G401 (cell line): ENCODE measurements around the gene KCNK18. TPM values are rescaled to one million over a fixed set of nuclear protein-coding genes. Genes with fewer than 3 reads are reported as not detected.

ENCODE experiments used
- DNase-seq: peaks from one replicate; pipeline ENCODE4 v3.0.0-alpha.2; 2015; ENCODE audit warnings: low spot score
- in situ Hi-C: cut with HindIII; loops from 2 replicates; pipeline ENCODE4 v1.10.0; 2016; ENCODE audit warnings: low sequenced_read_pairs, mixed read lengths
- total RNA-seq: library from RNA; depleted of rRNA; stranded (reverse); fragments of >200 nt; shearing (Covaris generic); gene quantifications from 2 replicates; pipeline ENCODE4 v1.2.3, GENCODE V29; 2014

Gene KCNK18
- total RNA-seq, 1 experiment from 2014 or later = not detected

DNA sequence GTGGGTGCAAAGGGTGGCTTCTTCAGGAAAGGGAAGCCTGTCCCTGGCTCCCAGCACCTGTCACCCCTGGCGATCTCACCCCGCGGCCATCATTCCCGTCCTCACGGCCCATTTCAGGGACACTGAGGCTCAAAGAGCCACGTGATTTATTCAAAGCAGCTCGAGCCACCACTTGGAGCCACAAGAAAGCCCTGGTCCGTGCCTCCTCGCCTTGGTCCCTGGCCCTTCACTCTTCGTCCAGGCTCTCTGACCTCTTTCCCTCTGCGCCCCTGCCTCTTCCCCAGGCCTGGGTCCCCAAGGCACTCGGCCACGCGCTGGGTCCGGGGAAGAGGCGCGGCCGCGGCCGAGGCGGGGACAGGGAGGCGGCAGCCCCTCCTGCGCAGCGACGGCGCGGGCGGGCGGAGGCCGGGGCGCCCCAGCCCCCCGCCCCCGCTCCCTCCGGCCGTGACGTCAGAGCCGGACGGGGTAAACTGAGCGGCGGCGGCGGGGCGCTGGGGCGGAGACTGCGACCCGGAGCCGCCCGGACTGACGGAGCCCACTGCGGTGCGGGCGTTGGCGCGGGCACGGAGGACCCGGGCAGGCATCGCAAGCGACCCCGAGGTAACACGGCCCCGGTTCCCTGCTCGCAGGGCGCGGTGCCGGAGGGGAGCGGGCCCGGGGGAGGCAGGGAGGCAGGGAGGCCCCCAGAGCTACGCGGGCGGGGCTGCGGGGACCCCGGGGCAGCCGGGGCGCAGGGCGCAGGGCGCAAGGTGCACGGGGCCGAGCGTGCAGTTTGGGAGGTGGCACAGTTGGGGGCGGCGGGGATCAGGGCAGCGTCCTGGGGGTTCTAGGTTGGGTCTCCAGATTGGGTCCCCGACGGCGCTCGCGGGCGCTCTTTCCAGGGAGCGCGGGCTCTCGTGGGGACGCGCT lies 43.6 kb downstream of the KCNK18 start, which contains the start of gene SLC18A2:
Gene SLC18A2, plus strand, starts transcription at position 494 of the 909 bp plus-strand sequence. CDS start 580 bp downstream, outside the sequence.
- in situ Hi-C loops = no loop called here
- no peak for DNase-seq

DNA sequence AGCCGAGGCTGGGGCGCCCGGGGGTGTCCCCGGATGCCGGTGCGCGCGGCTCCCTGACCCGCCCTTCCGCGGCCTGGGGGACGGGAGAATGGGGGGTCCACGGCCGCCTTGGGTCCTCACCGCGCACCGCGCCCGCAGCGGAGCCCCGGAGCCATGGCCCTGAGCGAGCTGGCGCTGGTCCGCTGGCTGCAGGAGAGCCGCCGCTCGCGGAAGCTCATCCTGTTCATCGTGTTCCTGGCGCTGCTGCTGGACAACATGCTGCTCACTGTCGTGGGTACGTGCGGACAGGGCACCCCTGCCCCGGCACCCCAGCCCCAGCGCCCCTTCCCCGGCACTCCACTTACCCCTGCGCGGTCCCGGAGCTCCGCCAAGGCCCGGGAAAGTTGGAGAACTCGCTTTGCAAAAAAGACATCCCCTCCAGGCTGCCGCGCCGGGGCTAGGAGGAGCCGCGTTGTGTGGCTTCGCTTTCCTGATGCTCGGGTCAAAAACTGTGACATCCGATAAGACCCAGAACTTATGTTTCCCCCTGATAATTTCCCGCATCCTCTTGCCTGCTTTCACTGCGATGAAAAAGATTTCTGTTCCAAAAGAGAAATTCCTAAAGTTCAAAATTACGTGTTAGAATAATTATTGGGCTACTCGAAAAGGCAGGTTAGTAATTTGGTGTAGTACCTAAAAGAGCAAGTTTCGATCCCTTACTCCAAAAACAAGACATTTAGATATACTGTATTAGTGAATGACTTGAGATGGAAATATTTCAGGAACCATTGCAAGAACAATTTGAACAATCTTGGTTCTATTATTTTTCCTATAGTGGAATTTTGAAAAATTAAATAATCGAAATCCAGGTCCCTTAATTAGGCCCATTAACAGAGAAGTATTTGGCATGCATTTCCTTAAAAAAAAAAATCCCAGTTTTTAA lies 44.5 kb downstream of the KCNK18 start:
- in situ Hi-C loops = no loop called here
- no peak for DNase-seq

DNA sequence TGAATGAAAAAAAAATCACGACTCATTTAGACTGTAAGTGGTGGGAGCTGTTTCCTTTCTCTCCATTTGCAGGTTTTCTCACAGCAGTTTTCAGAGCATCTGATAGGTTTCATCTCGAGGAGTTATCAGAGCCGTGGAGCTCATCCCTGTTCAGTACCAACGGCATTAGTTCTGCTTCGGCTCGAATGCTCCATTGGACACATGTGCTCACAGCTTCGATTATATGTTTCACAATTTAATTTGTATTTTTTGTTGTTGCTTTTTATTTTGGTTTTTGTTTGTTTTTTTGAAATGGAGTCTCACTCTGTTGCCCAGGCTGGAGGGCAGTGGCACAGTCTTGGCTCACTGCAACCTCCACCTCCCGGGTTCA lies 45.2 kb downstream of the KCNK18 start:
- in situ Hi-C loops = no loop called here

DNA sequence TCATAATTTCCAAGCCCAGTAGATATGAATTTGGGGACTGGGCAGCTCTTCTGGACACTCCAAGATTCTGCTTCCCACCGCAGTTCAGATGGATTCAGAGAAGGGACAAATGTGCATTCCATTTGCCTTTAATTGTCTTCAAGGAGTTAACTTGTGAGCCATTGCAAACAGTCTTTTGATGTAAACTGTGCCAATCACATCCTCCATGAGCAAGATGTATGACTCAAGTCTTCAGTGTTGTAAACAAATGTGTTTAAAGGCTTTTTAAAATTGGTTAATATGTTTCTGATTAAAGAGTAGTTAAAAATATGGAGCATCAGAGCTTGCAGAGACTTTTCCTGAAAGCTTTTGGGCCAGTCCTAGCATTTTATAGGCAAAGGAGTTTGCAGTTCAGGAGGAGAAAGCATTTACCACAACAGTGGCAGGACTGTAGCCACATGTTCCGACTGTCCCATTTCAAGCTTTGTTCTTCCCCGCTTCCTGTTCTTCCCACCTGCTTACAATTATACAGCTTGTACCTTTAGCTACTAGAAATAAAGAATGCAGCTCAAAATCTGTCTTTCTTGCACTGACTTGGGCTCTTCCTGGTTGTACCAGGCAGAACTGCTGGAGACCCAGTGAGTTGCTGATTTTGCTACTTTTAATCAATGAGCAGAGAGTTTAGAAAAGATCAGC lies 49.8 kb downstream of the KCNK18 start:
- in situ Hi-C loops = no loop called here
- no peak for DNase-seq

More for the DNA sequence above, 45.2 kb downstream of the KCNK18 start:
- DNase-seq = no peak

DNA sequence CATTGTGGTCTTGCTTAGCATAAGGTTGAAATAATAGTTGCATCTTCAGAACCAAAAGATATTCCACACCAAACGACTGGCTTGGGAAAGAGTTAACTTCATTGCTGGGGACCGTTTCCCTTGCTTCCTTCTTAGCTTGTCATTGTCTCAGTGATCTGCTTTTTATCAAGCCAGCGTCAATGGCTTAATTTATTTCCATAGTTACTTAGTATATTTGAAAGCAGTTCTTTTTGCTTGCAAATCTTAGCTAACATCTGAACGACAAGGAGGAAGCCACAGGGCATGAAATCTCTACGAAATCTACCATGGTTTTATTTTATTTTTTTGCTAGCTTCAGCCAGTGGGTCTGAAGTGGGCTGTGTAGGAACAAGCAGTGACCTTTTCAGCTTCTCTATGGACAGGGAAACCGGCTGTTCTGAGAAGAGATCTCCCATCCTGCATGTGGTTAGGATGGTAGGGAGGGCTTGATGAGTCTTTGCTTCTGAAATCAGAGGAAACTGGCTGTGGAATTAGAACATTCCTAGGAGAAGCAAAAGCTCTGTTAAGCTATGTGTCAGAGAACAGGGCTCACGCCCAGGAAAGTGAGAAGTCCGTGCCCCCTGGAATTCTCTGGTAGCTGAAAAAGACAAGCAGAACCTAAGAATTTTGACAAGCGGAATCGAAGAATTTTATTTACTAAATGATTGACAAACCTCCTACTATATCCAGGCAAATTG lies 51.6 kb downstream of the KCNK18 start:
- DNase-seq = no peak

DNA sequence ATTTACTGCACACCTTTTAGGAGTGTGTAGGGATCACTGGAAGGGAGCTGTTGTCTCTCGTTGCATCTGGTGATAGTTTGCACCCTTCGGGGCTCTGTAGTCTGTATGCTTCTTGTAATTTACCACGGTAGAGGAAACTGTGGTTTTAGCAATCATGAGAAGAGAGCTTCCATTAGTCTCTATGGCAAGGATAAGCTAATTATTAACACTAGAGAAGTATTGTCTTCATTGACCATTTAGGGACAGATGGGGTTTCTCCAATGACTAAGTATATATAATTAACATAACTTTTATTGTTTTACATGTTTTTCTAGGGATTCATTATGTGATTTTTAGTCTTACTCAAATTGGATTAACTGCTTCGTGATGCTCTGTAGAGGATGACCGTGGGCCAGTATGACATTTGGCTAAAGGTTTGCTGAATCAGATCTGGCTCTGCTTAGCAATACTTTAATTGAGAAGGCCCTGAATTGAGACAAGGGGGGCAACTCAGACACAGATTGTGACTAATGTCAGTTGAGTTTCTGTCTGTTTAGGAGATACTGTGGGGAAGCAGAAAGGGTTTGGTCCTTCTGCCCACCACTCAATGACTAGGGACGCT lies 52.3 kb downstream of the KCNK18 start:
- DNase-seq = no peak
- in situ Hi-C loops = no loop called here

More for the DNA sequence above, 51.6 kb downstream of the KCNK18 start:
- in situ Hi-C loops = no loop called here

DNA sequence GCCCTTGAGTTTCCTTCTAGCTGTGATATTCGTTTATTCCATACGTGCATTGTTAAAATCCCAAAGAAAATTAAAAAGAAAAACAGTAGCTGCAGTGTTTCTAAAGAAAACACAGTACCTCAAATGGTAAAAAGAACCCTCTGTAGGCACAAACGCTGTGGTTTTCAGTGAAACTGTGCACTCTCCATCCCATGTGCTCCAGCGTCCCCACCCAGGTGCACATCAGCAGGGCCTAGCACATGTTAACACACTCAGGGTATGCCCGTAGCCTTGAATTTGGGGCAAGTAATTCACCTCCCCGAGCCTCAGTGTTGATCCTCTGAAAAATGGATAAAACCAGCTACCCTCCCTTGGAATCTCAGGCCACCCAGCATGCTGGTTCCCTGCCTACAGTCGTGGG lies 53.1 kb downstream of the KCNK18 start:
- in situ Hi-C loops = no loop called here
- no peak for DNase-seq

DNA sequence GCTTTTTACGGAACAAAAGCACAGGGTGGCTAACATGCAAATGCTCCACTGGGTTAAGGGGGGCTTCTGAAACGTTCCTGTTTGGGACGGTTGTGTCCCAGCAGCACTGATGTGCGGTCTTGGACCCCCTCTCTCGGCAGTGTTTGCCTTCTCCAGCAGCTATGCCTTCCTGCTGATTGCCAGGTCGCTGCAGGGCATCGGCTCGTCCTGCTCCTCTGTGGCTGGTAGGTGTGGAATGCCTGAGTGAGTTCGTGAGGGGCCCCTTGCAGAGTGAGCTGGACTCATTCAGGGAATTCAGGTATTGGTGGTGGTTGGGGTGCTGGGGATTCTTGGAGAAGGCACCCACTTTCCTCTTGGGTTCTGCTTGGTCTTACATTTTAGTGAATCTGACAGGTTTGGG lies 56.6 kb downstream of the KCNK18 start:
- in situ Hi-C loops = no loop called here
- DNase-seq = no peak

DNA sequence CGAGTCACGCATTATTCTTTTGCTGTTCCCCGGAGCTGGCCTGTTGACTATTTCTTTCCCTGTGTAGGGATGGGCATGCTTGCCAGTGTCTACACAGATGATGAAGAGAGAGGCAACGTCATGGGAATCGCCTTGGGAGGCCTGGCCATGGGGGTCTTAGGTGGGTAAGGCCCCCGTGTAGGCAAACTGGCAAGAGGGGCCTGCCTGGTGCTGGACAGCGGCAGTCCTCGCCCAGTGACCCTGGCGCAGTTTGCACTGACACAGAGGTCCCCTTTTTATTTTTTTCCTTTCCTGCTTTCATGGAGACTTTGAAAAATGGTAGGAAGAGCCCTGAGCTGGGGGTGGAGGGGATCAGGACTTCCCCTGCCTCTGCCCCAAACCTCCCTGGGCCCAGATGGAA lies 57.0 kb downstream of the KCNK18 start:
- in situ Hi-C loops = no loop called here
- DNase-seq = no peak

DNA sequence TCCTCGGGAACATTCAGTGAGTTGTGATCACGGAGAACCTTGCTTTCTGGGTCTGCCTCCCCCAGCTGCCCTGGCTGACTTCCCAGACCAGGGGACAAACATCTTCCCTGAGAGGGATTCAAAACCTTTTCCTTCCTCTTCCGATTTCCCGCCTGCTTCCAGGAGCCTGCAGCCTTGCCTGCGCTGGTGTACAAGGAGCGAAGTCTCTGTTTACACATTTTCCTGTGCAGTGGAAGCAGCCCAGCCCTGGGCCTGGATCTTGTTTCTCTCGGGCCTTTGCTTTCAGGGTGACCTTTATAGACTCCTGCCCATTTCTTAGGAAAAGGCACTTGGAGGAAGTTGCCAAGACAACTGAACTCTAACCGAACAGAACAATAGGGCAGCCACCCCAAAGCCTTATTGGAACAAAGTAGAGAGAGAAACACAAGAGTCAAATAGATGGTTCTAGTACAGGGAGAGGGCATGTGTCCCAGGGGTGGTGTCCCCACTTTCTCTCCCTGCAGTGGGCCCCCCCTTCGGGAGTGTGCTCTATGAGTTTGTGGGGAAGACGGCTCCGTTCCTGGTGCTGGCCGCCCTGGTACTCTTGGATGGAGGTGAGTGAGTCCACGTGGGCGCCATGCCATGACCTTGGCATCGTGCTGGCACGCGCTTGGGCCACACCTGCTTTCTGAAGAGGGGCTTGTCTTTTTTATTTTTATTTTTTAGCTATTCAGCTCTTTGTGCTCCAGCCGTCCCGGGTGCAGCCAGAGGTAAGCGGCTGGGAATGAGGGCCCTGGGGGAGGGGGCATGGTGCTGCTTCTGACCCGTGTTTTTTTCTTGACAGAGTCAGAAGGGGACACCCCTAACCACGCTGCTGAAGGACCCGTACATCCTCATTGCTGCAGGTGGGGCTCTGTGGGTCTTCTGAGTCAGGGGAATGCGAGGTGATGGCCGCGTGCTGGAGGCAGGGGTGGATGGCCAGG lies 57.8 kb downstream of the KCNK18 start:
- no peak for DNase-seq
- in situ Hi-C loops = no loop called here

DNA sequence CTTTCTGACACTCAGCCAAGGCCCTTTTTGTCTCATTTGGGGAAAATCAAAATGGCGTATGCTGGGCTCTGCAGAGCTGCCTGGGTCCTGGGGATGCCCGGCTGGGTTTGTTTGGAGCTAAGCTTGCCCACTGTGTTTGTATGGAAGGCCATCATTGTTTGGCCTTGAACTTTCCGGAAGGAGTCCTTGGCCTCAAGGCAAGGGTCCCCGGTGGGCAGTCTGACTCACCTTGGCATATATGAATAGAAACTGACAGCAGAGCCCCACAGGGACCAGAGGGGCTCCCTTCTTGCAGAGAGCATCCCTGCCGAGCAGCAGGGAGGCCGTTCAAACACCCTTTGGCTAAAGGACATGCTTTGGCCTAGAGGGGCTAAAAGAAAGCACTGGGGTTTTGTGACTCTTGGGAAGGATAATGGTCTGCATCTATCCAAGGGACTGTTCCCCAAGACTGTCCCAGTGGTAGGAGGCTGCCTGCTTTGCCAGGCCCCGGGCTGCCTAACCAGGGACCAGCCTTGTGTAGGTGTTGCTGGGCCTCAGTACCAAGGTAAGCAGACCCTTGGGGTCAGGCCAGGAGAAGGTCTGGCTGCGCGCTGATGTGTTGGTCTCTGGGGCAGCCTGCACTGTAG lies 58.7 kb downstream of the KCNK18 start:
- in situ Hi-C loops = no loop called here
- no peak for DNase-seq

DNA sequence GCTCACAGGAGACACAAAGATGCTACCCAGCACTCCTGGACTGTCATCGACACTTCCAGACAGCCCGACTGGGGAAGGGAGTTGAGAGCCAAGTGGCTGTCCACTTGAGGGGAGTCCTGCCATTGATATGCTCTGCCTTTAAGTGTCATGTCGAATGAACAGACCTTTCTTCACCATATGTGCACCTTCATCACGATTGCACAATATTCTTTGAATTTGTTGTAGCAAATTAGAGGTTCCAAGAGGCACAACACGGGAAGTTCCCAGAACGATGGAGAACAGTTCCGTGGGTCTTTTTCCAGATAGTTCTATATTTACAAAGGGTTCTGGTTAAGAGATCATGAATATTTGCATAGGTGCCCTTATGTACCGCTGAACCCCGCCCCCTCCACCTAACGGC lies 59.6 kb downstream of the KCNK18 start:
- DNase-seq = no peak
- in situ Hi-C loops = no loop called here

DNA sequence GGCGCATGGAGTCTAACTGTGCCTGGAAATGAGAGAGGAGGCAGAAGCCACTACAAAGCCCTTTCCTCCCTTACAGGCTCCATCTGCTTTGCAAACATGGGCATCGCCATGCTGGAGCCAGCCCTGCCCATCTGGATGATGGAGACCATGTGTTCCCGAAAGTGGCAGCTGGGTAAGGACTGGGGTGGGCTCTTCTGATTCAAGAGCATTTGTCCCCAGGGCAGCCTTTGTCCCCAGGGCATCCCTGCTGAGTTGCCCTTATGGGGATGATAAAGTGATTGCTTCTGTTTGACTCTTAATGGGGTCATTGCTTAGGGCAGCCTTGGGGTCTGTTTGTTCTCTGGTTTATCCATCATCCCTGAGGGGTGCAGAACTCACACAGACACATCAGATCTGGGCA lies 60.4 kb downstream of the KCNK18 start:
- DNase-seq = no peak
- in situ Hi-C loops = no loop called here

DNA sequence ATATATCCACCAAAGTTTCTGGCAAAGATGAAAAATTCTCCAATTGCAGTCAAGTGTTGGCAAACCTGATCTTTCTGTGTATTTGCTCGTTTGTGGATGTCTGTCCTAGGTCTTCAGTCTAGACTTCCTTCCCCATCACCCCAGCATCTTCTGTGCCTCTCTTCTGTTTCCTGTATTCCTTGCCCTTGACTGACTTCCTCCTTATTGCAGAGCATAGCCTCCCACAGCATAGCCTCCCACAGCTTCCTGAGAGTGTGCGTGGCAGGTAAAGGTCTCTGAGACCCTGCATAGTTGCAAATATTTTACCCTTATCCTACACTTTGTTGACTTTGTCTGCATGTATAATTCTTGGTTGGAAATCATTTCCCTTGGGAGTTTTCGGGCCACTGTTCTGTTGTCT lies 62.0 kb downstream of the KCNK18 start:
- in situ Hi-C loops = no loop called here
- DNase-seq = no peak
